ENCODE data around the gene LPP.

DNA sequence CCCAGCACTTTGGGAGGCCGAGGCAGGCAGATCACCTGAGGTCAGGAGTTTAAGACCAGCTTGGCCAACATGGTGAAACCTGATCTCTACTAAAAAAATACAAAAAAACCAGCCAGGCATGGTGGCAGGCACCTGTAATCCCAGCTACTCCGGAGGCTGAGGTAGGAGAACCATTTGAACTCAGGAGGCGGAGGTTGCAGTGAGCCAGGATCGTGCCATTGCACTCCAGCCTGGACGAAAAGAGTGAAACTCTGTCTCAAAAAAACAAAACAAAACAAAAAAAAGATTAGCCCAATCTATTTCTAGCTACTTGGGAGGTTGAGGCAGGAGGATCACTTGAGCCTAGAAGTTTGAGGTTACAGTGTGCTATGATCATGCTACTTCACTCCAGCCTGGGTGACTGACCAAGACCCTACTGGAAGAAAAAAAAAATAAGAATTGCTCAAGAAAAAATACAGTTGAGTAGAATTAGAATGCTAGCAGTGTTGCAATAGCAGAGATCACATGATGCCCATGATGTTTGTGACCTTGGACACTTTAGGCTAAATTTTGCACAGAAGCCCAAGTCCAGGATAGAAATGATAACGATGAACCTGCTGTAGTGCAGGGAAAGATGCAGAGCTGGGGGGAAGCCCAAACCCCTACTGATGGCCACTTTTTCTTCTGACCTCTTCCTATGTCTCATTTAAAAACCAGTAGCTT is 162.2 kb downstream of the LPP start:
- TF ChIP-seq POLR2AphosphoS5 (IDR thresholded peaks at IDR 0.05; ENCODE audit: low read depth, low read length) (no peak), PAX5 (IDR thresholded peaks at IDR 0.05; ENCODE audit: insufficient read depth, low read length, severe bottlenecking) (no peak), POLR2A (IDR thresholded peaks at IDR 0.05; ENCODE audit: low read depth, low read length) (no peak), TAF1 (IDR thresholded peaks at IDR 0.05; ENCODE audit: low read depth, low read length) (no peak)

Measured in GM12891 (cell line).